DMS 273 (cell line): ENCODE measurements around the gene MAVS.
"Not testable (repeated sequence)": the region's sequence is repeated elsewhere in the genome, so short reads cannot be mapped to it uniquely, and the experiment has no call there.

Experiments used
- DNase-seq: peaks from one replicate; lab custom pipeline; 2025; ENCODE audit not compliant: unreplicated experiment; lab: John Stamatoyannopoulos, UW

The MAVS gene

GRCh38 chr20:3906744-3907721, 60.4 kb downstream of the MAVS start:
- DNase-seq, result not testable (repeated sequence)

DNA sequence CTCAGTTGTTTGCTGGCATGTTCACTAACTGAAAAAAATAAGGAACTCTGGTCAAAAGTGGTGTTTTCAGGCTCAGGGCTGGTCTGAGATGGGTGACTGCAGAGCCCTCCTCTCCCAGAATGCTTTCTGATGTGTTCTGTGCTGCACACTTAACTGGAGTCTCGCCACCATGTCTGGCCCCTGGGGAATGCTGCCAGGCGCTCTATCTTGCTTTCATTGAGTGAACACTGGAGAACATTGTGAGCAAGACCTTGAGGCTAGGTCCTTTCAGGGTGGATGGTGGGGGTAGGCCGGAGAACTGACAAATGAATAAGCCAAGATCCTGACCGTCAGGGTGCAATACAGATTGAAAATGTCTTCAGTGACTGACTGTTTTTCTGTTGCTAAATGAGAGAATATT, 62.0 kb downstream of the MAVS start:
- DNase-seq, result no peak

DNA sequence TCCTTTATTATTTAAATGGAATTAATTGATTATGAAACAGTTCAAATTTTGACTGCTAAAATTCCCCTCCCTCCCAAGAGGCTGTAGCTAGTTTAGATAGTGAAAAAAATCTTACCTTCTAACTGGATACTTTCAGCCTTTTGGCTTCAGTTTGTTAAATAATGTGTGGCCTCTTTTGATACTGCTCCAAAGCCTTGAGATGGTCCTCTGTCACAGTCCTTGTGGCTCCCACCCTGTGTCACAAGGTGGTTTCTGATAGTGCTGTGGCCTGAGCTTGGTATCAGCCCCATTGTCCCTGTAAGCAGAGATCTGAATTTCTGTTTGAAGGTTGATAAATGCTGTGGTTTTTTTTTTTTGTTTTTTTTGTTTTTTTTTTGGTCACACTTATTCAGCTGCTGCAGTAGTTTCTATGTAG, 63.3 kb downstream of the MAVS start:
- DNase-seq, result no peak

GRCh38 chr20:3910853-3911252, 64.2 kb downstream of the MAVS start:
- no peak for DNase-seq

- no peak for DNase-seq
Measured at GRCh38 chr20:3911956-3912355, 65.3 kb downstream of the MAVS start.

DNA sequence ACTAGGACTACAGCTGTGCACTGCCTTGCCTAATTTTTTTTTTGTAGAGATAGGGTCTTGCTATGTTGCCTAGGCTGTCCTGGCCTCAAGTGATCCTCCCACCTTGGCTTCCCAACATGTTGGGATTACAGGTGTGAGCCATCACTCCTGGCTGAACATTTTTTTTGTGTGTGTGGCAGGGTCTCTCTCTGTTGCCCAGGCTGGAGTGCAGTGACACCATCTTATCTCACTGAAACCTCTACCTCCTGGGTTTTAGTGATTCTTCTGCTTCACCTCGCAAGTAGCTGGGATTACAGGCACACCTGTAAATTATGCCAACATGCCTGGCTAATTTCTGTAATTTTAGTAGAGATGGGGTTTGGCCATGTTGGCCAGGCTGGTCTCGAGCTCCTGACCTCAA, 67.8 kb downstream of the MAVS start:
- DNase-seq, result no peak

DNA sequence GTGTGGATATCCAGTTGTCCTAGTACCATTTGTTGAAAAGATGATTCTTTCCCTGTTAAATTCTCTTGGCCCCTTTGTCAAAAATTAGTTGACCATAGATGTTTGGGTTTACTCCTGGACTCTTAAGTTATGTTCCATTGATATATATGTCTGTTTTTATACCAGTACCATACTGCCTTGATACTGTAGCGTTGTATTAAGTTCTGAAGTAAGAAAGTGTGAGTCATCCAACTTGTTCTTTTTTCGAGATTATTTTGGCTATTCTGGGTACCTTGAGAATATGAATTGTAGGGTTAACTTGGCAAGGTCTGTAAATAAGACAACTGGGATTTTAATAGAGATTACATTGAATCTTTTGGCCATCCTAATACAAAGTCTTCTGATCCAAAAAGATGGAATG, 69.1 kb downstream of the MAVS start:
- DNase-seq, result no peak

- no peak for DNase-seq
Measured at GRCh38 chr20:3916364-3916763, 69.7 kb downstream of the MAVS start.

GRCh38 chr20:3919352-3919751, 72.7 kb downstream of the MAVS start:
- DNase-seq, result no peak

GRCh38 chr20:3922223-3922982, 75.8 kb downstream of the MAVS start:
- no peak for DNase-seq

GRCh38 chr20:3922983-3923339, 76.3 kb downstream of the MAVS start:
- no peak for DNase-seq

- DNase-seq, result peak; percentile 38
Measured at GRCh38 chr20:3923818-3924217, 77.2 kb downstream of the MAVS start.

GRCh38 chr20:3924304-3925112, 77.9 kb downstream of the MAVS start:
- peak; percentile 36 for DNase-seq

GRCh38 chr20:3925113-3925695, 78.6 kb downstream of the MAVS start:
- no peak for DNase-seq
